NCI-H1694 (cell line): Measurements from ENCODE around the gene TNRC6A.
"Not testable (repeated sequence)": the region's sequence is repeated elsewhere in the genome, so short reads cannot be mapped to it uniquely, and the experiment has no call there.

Source experiments
- DNase-seq: peaks from one replicate; lab custom pipeline; 2025; lab: John Stamatoyannopoulos, UW

TNRC6A gene

DNA sequence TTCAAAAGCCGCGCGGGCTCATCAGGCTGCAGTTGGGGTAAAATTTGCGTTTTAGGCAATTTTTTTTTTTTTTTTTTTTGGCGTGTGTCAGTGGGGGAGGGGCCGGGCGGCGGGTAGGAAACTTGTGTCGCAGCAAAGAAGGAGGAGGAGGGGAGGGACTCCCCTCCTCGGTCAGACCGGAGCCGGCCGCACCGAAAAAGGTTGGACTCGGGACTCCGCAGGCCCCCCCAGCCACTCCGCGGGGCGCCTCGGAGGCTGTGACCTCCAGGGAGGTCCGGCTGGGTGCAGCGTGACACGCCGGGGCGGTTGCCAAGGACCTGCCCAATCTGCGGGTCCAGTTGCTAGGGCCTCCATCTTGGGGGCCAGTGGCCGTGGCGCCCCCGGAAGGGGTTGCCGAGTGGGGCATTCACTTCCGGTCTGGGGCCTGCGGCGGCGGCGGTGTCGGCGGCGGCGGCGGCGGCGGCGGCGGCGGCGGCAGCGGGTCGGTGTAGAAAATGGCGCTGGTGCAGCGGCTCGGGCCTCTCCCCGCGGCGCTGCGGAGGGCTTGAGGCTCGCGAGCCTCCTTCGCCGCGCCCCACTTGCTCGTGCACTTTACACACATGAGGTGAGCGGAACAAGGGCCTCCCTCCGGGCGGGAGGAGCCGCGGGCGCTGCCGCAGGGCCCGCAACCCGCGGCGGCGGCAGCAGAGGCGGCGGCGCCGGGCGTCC is at the start of gene TNRC6A:
TNRC6A (plus strand) TSS at position 409 of the 708 bp plus-strand sequence; CDS start at position 600, 191 bp downstream.
- peak; percentile 21 for DNase-seq

DNA sequence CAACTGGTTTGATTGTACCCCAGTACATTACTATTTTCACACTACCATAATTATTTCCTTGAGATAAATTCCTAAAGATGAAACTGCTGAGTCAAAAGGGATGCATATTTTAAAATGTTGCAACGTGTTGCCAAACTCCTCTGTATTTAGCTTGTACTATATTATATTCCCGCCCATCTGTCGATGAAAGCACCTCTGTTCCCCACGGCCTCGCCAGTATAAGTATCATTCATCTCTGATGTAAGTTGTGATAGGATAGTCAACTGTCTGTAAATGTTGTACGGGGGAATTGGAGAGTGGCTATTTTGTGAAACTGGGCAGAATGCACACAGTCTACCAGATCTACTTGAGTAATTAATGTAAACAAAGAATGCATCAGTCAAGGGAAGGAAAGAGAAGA is 47.7 kb upstream of the TNRC6A start:
- DNase-seq: no peak

GRCh38 chr16:24683250-24683649 is 46.2 kb upstream of the TNRC6A start:
- DNase-seq: no peak

- DNase-seq: no peak
These were observed 45.5 kb upstream of the TNRC6A start for GRCh38 chr16:24683847-24684493.

GRCh38 chr16:24685539-24686432 is 43.7 kb upstream of the TNRC6A start:
- DNase-seq: no peak

GRCh38 chr16:24686678-24687077 is 42.8 kb upstream of the TNRC6A start:
- DNase-seq: no peak

- DNase-seq: no peak
These were observed 41.1 kb upstream of the TNRC6A start for GRCh38 chr16:24688359-24688758.

DNA sequence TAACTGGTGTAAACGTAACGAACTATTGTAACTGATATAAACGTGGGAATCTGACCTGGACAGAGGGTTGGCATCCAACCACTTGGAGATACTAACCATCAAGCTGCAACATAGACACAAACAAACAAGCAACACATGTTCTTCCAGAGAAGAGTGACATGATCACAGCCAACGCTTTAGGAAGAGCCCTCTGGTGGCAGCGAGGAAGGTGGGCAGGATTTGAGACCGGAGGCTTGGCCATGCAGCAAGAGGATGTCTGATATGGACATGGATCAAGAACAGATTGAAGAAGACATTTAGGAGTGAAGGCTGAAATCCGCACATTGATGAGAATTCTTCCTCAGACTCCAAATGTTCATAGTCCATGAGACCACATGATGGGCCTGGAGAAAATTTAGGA is 40.3 kb upstream of the TNRC6A start:
- peak; percentile 21 for DNase-seq

GRCh38 chr16:24692854-24693253 is 36.6 kb upstream of the TNRC6A start:
- no peak for DNase-seq

GRCh38 chr16:24694931-24695330 is 34.5 kb upstream of the TNRC6A start:
- DNase-seq: no peak

DNA sequence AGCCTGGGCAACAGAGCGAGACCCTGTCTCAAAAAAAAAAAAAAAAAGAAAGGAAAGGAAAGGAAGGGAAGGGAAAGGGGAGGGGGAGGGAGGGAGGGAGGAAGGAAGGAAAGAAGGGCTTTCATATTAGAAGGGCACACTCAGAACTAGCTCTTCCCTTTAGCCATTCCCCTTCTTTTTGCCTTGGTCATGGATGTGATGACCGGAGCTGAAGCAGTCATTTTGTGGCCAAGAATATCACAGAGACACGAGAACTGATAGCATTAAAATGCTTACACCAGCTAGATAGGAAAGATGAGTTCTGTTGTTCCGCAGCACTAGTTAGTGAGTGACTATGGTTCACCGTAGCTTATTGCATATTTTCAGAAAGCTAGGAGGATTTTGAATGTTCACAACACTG is 32.8 kb upstream of the TNRC6A start:
- no peak for DNase-seq

DNA sequence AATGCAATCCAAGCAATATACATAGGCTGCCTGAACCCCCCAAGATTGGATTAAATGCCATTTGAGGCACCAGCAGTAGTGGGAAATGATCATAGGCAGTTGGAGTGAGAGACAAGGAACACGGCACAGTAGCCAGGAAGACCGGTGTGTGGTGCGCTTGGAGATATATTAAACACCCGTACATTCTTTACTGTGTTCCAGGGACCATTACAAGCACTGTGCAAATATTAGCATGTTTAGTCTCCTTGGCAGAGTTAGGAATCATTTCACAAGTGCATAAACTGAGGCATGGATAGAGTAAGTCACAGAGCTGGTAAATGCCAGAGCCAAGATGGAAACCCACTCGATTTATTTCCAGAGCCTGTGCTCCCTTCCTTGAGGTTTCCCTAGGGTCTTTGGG is 31.1 kb upstream of the TNRC6A start:
- DNase-seq: no peak

DNA sequence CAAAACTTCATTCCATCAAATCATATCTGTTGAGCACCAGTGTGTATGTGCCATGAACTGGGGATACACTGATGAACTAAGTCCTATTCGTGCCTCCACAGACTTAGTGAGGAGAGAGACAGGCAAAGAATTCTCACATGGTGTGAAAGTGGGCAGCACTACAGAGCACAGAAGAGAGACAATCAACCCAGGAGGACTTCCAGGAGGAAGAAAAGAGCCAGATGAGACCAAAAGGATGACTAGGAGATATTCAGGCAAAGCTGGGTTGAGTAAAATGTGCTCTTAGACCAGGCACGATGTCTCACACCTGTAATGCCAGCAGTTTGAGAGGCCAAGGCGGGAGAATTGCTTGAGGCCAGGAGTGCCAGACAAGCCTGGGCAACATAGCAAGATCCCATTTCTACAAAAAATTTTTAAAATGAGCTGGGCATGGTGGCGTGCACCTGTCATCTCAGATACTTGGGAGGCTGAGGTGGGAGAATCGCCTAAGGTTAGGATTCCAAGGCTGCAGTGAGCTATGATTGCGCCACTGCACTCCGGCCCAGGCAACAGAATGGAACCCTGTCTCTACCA is 30.2 kb upstream of the TNRC6A start:
- no peak for DNase-seq

GRCh38 chr16:24700549-24701392 is 28.7 kb upstream of the TNRC6A start:
- no peak for DNase-seq

DNA sequence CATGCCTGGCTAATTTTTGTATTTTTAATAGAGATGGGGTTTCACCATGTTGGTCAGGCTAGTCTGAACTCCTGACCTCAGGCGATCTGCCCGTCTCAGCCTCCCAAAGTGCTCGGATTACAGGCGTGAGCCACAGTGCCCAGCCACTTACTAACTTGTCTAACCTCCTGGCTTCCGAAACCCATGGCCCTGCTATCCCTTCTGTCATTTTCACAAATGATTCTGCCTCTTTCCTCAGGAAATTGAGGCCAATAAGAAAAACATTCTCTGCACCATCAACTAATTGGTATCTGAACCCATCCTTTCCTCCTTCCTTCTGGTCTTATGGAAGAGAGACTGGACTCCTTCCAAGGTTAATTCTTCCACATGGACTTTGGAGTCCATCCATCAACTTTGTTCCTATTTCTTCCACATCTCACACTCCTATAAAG is 27.9 kb upstream of the TNRC6A start:
- no peak for DNase-seq

- DNase-seq: not testable (repeated sequence)
These were observed 21.7 kb upstream of the TNRC6A start for GRCh38 chr16:24707760-24708159.

DNA sequence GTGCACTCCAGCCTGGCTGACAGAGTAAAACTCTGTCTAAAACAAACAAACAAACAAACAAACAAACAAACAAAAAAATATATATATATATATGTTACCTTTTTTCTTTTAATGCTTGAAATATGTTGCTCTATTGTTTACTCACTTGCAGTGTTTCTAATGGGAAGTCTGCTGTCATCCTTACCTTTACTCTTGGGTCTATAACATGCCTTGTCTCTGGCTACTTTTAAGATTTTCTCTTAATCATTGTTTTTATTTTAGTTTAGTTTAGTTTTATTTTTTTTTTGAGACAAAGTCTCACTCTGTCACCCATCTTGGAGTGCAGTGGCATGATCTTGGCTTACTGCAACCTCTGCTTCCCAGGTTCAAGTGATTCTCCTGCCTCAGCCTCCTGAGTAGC is 16.1 kb upstream of the TNRC6A start:
- no peak for DNase-seq

DNA sequence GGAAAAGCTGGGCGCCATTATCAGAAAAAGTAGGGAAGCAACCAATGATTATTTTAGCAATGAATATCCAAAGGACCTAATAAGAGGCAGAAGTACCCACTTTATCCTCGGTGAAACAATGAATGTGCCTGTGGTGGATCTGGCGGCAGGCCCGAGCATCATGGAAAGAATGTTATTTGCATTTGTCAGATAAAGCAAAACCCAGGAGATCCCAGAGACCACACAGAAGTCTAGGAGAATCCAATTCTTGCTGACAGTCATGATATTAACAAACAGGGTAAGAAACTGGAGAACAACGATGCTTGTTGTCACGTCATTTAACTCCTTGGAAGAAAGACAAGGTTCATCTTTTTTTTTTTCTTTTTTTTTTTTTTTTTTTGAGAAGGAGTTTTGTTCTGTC is 12.0 kb upstream of the TNRC6A start:
- no peak for DNase-seq

DNA sequence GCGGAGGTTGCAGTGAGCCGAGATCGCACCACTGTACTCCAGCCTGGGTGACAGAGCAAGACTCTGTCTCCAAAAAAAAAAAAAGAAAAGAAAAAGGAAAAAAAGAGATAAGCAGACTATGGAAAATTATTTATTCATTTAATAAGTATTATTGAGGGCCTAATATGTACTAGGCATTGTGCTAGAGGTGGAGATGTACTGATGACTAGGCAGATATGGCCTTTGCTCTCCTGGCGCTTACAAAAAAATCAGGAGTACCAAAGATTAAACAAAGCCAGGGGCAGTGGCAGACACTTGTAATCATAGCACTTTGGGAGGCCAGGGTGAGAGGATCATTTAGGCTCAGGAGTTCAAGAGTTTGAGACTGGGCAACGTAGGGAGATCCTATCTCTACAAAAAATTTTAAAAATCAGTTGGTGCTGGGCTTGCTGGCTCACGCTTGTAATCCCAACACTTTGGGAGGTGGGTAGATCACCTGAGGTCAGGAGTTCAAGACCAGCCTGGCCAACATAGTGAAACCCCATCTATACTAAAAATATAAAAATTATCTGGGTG is 10.4 kb upstream of the TNRC6A start:
- no peak for DNase-seq

- no peak for DNase-seq
These were observed 7.6 kb upstream of the TNRC6A start for GRCh38 chr16:24721830-24722238.

DNA sequence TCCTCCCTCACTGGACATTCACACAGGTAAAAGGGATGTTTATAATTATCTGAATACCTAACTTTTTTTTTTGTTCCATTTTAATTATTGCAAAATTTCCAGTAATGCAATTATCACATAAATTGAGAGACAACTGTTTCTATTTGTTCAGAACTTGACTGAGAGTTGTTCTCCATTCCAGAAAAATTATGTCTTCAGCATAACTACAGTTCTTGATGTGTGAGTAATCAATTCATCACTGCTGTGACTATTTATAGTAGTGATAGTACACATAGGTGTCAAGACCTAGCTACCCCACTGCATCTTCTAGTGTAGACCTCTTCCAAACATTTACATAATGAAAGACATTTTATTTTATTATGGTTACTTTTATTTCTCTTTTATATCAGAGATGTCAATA is 5.8 kb upstream of the TNRC6A start:
- no peak for DNase-seq
